ENCODE measurements around the gene WASL.

The WASL gene

DNA sequence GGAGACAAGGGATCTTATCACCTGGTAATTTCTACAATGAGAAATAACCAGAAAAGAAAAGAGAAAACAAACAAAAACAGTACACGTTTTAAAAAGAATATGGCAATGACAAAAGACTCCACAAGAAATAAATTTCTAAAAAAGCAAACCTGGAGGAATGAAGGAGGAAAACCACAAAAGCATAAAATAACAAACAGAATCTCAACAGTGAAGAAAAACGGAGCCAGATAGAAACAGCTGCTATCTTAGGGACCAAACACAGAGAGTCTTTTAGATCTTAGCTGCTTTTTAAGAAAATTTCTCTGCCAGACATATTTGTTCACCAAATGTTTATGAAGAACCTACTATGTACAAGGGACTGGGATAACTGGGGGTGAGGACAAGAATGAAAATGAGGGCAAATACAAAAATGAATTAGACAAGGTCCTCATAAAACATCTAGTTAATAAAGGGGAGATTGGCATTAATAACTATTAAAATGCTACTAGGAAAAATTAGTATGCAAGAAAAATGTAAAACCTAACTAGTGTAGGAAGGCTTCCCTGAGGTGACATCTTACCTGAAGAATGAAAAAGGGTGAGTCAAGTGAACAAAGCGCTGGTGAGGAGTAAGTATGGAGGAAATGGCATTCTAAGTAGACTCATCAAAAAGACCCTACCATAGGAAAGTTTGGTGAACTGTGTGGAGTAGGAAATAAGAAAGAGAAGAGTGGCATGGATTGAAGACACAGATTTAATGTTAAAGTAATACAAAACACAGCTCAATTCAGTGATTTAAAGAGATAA is 34.3 kb downstream of the WASL start:
- Histone ChIP-seq H3K36me3 (ENCODE audit: control insufficient read depth, low read depth, low read length) (no peaks in the 10 kb centered on the region), H3K9ac (ENCODE audit: low read length) (no peak overlapping the region), H3K4me3 (ENCODE audit: low read length) (no peak overlapping the region), H3K27ac (ENCODE audit: low read length) (no peak overlapping the region), H3K9me3 (ENCODE audit: control insufficient read depth, low read depth, low read length) (no peaks in the 10 kb centered on the region), H3K27me3 (ENCODE audit: control insufficient read depth, insufficient read depth, low read length) (no peaks in the 10 kb centered on the region), H3K4me1 (ENCODE audit: control insufficient read depth, low read depth, low read length) (peaks cover 12% of the 10 kb centered on the region)

- H3K4me3 ChIP-seq (ENCODE audit: low read length), result no peak overlapping the region
- no peaks in the 10 kb centered on the region for H3K27me3 ChIP-seq (ENCODE audit: control insufficient read depth, insufficient read depth, low read length)
- H3K9ac ChIP-seq (ENCODE audit: low read length), result no peak overlapping the region
- H3K4me1 ChIP-seq (ENCODE audit: control insufficient read depth, low read depth, low read length), result peaks cover 12% of the 10 kb centered on the region
- peaks cover 11% of the 10 kb centered on the region for H3K36me3 ChIP-seq (ENCODE audit: control insufficient read depth, low read depth, low read length)
- no peaks in the 10 kb centered on the region for H3K9me3 ChIP-seq (ENCODE audit: control insufficient read depth, low read depth, low read length)
- H3K27ac ChIP-seq (ENCODE audit: low read length), result no peak overlapping the region
These were observed 36.2 kb downstream of the WASL start for GRCh38 chr7:123712619-123713018.

GRCh38 chr7:123711832-123712293 is 36.9 kb downstream of the WASL start:
- Histone ChIP-seq H3K4me3 (ENCODE audit: low read length) (no peak overlapping the region), H3K4me1 (ENCODE audit: control insufficient read depth, low read depth, low read length) (peaks cover 12% of the 10 kb centered on the region), H3K36me3 (ENCODE audit: control insufficient read depth, low read depth, low read length) (peaks cover 18% of the 10 kb centered on the region), H3K27me3 (ENCODE audit: control insufficient read depth, insufficient read depth, low read length) (no peaks in the 10 kb centered on the region), H3K9me3 (ENCODE audit: control insufficient read depth, low read depth, low read length) (no peaks in the 10 kb centered on the region), H3K27ac (ENCODE audit: low read length) (no peak overlapping the region), H3K9ac (ENCODE audit: low read length) (no peak overlapping the region)

- Histone ChIP-seq H3K36me3 (ENCODE audit: control insufficient read depth, low read depth, low read length) (peaks cover 25% of the 10 kb centered on the region), H3K4me1 (ENCODE audit: control insufficient read depth, low read depth, low read length) (peaks cover 12% of the 10 kb centered on the region), H3K9me3 (ENCODE audit: control insufficient read depth, low read depth, low read length) (no peaks in the 10 kb centered on the region), H3K27ac (ENCODE audit: low read length) (no peak overlapping the region), H3K27me3 (ENCODE audit: control insufficient read depth, insufficient read depth, low read length) (no peaks in the 10 kb centered on the region), H3K9ac (ENCODE audit: low read length) (no peak overlapping the region), H3K4me3 (ENCODE audit: low read length) (no peak overlapping the region)
These were observed 38.1 kb downstream of the WASL start for GRCh38 chr7:123710683-123711082.

DNA sequence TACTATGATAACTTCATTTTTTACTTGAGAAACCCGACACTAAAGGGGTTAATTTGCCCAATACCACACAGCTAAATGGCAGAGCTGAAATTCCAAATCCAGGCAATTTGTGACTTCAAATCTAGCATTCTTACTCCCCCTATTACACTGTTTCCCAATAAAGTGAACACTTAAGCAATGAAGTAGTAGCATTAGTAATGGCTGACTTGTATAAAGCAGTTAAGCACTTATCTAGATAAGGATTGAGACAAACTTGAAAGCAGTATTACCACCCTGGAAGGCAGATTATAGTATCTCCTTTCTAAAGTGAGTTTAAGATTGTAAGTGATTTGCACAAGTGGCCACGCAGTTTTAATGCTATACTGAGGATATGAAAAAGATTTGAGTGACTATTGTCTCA is 39.3 kb downstream of the WASL start:
- H3K4me1 ChIP-seq (ENCODE audit: control insufficient read depth, low read depth, low read length), result peaks cover 12% of the 10 kb centered on the region
- no peak overlapping the region for H3K4me3 ChIP-seq (ENCODE audit: low read length)
- peaks cover 35% of the 10 kb centered on the region for H3K36me3 ChIP-seq (ENCODE audit: control insufficient read depth, low read depth, low read length)
- H3K9me3 ChIP-seq (ENCODE audit: control insufficient read depth, low read depth, low read length), result no peaks in the 10 kb centered on the region
- no peaks in the 10 kb centered on the region for H3K27me3 ChIP-seq (ENCODE audit: control insufficient read depth, insufficient read depth, low read length)
- H3K27ac ChIP-seq (ENCODE audit: low read length), result no peak overlapping the region
- no peak overlapping the region for H3K9ac ChIP-seq (ENCODE audit: low read length)

- Histone ChIP-seq H3K36me3 (ENCODE audit: control insufficient read depth, low read depth, low read length) (peaks cover 47% of the 10 kb centered on the region), H3K9me3 (ENCODE audit: control insufficient read depth, low read depth, low read length) (no peaks in the 10 kb centered on the region), H3K27me3 (ENCODE audit: control insufficient read depth, insufficient read depth, low read length) (no peaks in the 10 kb centered on the region), H3K9ac (ENCODE audit: low read length) (no peak overlapping the region), H3K27ac (ENCODE audit: low read length) (no peak overlapping the region), H3K4me1 (ENCODE audit: control insufficient read depth, low read depth, low read length) (peaks cover 3% of the 10 kb centered on the region), H3K4me3 (ENCODE audit: low read length) (no peak overlapping the region)
These were observed 43.4 kb downstream of the WASL start for GRCh38 chr7:123705211-123705901.

GRCh38 chr7:123695944-123696677 is 52.7 kb downstream of the WASL start:
- Histone ChIP-seq H3K4me1 (ENCODE audit: control insufficient read depth, low read depth, low read length) (peaks cover 9% of the 10 kb centered on the region), H3K4me3 (ENCODE audit: low read length) (no peak overlapping the region), H3K27ac (ENCODE audit: low read length) (no peak overlapping the region), H3K9me3 (ENCODE audit: control insufficient read depth, low read depth, low read length) (no peaks in the 10 kb centered on the region), H3K36me3 (ENCODE audit: control insufficient read depth, low read depth, low read length) (peaks cover 30% of the 10 kb centered on the region), H3K9ac (ENCODE audit: low read length) (no peak overlapping the region), H3K27me3 (ENCODE audit: control insufficient read depth, insufficient read depth, low read length) (no peaks in the 10 kb centered on the region)

DNA sequence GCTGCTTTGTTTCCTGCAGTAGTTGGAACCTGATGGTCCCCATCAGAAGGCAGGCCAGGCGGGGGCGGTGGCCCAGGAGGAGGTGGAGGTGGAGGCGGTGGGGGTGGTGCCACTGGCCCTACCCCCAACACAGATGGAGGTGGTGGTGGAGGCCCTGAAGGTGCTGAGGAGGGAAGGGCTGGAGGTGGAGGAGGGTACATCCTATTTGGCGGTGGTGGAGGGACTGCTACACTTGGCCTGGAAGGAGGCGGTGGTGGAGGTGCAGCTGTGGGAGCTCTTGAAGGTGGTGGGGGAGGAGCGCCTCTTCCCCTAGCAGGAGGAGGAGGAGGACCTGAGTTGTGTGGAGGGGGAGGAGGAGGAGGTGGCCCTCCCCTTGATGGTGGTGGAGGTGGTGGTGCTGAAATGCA is 56.3 kb downstream of the WASL start:
- no peak overlapping the region for H3K9ac ChIP-seq (ENCODE audit: low read length)
- H3K9me3 ChIP-seq (ENCODE audit: control insufficient read depth, low read depth, low read length), result no peaks in the 10 kb centered on the region
- H3K4me1 ChIP-seq (ENCODE audit: control insufficient read depth, low read depth, low read length), result peaks cover 9% of the 10 kb centered on the region
- H3K27ac ChIP-seq (ENCODE audit: low read length), result no peak overlapping the region
- peaks cover 40% of the 10 kb centered on the region for H3K36me3 ChIP-seq (ENCODE audit: control insufficient read depth, low read depth, low read length)
- H3K4me3 ChIP-seq (ENCODE audit: low read length), result no peak overlapping the region
- H3K27me3 ChIP-seq (ENCODE audit: control insufficient read depth, insufficient read depth, low read length), result no peaks in the 10 kb centered on the region

DNA sequence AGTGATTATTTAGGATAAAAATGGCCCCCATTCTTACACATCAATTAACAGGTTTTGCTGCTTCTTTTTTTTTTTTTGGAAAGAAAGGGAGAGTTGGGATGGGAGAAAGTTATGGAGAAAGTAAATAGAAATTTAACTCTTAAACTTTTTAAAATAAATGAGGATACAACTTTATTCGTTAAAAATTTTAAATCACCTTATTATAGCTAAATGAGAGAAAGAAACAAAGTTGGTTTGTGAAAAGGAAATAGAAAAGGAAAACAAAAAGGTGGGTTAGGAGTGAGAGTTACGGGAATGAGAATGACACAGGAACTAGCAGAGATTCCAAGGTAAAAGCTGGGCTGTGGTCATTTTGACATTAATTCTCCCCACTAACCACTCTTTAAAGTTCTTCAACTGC is 58.3 kb downstream of the WASL start:
- peaks cover 29% of the 10 kb centered on the region for H3K36me3 ChIP-seq (ENCODE audit: control insufficient read depth, low read depth, low read length)
- H3K27me3 ChIP-seq (ENCODE audit: control insufficient read depth, insufficient read depth, low read length), result no peaks in the 10 kb centered on the region
- H3K9ac ChIP-seq (ENCODE audit: low read length), result no peak overlapping the region

GRCh38 chr7:123689250-123689649 is 59.6 kb downstream of the WASL start:
- Histone ChIP-seq H3K9me3 (ENCODE audit: control insufficient read depth, low read depth, low read length) (no peaks in the 10 kb centered on the region), H3K27me3 (ENCODE audit: control insufficient read depth, insufficient read depth, low read length) (no peaks in the 10 kb centered on the region), H3K27ac (ENCODE audit: low read length) (no peak overlapping the region), H3K4me3 (ENCODE audit: low read length) (no peak overlapping the region), H3K4me1 (ENCODE audit: control insufficient read depth, low read depth, low read length) (peaks cover 9% of the 10 kb centered on the region), H3K9ac (ENCODE audit: low read length) (no peak overlapping the region), H3K36me3 (ENCODE audit: control insufficient read depth, low read depth, low read length) (peaks cover 27% of the 10 kb centered on the region)

More for the DNA sequence above, 58.3 kb downstream of the WASL start:
- peaks cover 9% of the 10 kb centered on the region for H3K4me1 ChIP-seq (ENCODE audit: control insufficient read depth, low read depth, low read length)
- H3K9me3 ChIP-seq (ENCODE audit: control insufficient read depth, low read depth, low read length), result no peaks in the 10 kb centered on the region
- no peak overlapping the region for H3K27ac ChIP-seq (ENCODE audit: low read length)
- H3K4me3 ChIP-seq (ENCODE audit: low read length), result no peak overlapping the region

GRCh38 chr7:123687727-123688126 is 61.1 kb downstream of the WASL start:
- Histone ChIP-seq H3K9me3 (ENCODE audit: control insufficient read depth, low read depth, low read length) (no peaks in the 10 kb centered on the region), H3K4me3 (ENCODE audit: low read length) (no peak overlapping the region), H3K9ac (ENCODE audit: low read length) (no peak overlapping the region), H3K27me3 (ENCODE audit: control insufficient read depth, insufficient read depth, low read length) (no peaks in the 10 kb centered on the region), H3K27ac (ENCODE audit: low read length) (no peak overlapping the region), H3K36me3 (ENCODE audit: control insufficient read depth, low read depth, low read length) (peaks cover 30% of the 10 kb centered on the region), H3K4me1 (ENCODE audit: control insufficient read depth, low read depth, low read length) (peaks cover 7% of the 10 kb centered on the region)

Measured in iPS-18a (cell line).